Stimulated activated CD8-positive, alpha-beta memory T cell treated with anti-CD3 and anti-CD28 coated beads, Interleukin-4, amount 100 ng/mL, for 4 hours (primary cell): ENCODE data around the gene PCSK4.

Experiments used
- DNase-seq, 2 donors: peaks; one replicate each; pipeline ENCODE4 v3.0.0-alpha.2; 2020; ENCODE audit warnings: low read depth in 2 of 2, low spot score in 1 of 2

Gene PCSK4

DNA sequence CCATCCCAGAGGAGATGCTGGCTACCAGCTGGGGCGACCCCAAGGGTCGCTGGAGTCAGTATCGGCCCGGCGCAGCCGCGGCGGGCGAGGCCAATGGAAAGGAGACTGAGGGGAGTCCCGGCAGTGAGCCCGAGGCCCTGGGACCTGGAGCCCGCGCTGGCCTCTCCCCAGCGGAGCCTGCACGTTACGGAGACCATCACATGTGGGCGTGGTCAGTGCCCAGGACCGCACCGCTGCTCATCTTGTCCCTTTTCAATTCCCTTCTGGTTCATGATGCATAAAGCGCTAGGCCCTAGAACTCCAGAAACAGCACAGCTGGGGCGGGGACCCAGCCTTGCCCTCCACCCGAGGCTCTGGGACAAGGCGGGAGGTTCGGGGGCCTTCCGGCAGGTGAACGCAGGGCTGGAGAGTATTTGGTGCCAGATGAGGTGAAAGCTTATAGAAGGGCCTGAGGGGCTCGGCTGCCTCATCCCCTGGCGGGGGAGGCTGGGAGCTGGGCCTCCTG, 19.1 kb downstream of the PCSK4 start:
- DNase-seq: no peak

DNA sequence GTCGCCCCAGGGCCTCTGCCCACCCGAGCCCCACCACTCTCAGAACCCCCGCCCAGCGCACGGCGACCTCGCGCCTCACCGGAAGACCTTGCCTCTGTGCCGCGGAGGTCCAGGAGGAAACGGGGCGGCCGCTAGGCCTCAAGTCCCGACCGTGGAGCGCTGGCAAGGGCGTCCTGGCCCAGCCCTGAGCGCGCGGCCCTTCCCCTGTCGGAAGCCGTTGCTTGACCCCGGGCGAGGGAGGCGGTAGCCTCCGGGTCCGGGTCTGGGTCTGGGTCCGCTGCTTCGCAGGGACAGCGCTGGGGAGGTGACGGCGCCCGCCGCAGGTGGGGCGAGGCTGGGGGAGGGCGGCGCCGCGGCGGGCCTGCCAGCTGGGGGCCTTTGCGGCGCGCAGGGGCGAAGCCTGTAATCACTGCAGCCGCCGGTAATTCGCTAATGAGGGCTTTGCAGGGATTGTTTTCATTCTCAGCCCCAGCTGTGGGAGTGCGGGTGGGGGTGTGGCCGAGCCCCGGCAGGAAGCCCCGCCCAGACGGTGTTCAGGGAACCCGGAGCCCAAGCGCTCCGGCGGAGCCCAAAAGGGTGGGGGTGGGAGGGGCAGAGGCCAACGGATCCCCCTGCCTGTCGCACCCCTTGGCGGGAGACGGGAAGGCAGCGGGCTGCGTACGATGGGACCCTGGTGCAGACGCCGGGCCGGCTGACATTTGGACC, 19.7 kb downstream of the PCSK4 start:
- peak; percentile 49 to 51 for DNase-seq

DNA sequence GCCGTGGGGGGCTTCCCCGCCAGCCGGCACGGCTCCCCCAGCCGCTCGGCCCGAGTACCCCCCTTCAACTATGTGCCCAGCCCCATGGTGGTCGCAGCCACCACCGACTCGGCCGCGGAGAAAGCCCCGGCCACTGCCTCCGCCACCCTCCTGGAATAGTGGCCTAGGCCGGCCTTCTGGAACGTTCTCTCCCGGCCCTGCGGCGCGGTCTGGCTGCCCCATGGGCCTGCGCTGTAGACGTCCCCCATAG, 20.2 kb downstream of the PCSK4 start:
- DNase-seq: no peak

DNA sequence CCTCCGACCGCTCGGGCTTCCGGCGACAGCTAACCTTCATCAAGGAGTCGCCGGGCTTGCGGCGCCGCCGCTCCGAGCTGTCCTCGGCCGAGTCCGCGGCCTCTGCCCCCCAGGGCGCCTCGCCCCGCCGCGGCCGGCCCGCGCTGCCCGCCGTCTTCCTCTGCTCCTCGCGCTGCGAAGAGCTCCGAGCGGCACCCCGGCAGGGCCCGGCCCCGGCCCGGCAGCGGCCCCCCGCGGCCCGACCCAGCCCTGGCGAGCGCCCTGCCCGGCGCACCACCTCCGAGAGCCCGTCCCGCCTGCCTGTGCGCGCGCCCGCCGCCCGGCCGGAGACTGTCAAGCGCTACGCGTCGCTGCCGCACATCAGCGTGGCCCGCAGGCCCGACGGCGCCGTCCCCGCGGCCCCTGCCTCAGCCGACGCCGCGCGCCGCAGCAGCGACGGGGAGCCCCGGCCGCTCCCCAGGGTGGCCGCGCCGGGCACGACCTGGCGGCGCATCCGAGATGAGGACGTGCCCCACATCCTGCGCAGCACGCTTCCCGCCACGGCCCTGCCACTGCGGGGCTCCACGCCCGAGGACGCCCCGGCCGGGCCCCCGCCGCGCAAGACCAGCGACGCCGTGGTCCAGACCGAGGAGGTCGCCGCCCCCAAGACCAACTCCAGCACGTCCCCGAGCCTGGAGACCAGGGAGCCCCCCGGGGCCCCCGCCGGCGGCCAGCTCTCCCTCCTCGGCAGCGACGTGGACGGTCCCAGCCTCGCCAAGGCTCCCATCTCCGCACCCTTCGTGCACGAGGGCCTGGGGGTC, 20.7 kb downstream of the PCSK4 start:
- no peak for DNase-seq

DNA sequence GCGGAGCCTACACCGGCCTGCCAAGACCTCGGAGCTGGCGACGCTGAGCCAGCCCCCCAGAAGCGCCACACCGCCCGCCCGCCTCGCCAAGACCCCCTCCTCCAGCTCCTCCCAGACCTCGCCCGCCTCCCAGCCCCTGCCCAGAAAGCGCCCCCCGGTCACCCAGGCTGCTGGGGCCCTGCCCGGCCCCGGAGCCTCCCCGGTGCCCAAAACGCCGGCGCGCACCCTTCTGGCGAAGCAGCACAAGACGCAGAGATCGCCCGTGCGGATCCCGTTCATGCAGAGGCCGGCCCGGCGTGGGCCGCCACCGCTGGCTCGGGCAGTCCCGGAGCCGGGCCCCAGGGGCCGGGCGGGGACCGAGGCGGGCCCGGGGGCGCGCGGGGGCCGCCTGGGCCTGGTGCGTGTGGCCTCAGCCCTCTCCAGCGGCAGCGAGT, 21.3 kb downstream of the PCSK4 start:
- DNase-seq: no peak

DNA sequence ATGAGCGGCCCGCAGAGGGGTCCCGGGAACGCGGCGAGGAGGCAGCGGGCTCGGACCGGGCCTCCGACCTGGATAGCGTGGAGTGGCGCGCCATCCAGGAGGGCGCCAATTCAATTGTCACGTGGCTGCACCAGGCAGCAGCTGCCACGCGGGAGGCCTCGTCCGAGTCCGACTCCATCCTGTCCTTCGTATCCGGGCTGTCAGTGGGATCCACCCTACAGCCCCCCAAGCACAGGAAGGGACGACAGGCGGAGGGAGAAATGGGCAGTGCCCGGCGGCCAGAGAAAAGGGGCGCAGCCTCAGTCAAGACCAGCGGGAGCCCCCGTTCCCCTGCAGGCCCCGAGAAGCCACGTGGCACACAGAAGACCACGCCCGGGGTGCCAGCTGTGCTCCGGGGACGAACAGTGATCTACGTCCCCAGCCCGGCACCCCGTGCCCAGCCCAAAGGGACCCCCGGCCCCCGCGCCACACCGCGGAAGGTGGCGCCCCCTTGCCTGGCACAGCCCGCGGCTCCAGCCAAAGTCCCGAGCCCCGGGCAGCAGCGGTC, 21.8 kb downstream of the PCSK4 start:
- DNase-seq: no peak

DNA sequence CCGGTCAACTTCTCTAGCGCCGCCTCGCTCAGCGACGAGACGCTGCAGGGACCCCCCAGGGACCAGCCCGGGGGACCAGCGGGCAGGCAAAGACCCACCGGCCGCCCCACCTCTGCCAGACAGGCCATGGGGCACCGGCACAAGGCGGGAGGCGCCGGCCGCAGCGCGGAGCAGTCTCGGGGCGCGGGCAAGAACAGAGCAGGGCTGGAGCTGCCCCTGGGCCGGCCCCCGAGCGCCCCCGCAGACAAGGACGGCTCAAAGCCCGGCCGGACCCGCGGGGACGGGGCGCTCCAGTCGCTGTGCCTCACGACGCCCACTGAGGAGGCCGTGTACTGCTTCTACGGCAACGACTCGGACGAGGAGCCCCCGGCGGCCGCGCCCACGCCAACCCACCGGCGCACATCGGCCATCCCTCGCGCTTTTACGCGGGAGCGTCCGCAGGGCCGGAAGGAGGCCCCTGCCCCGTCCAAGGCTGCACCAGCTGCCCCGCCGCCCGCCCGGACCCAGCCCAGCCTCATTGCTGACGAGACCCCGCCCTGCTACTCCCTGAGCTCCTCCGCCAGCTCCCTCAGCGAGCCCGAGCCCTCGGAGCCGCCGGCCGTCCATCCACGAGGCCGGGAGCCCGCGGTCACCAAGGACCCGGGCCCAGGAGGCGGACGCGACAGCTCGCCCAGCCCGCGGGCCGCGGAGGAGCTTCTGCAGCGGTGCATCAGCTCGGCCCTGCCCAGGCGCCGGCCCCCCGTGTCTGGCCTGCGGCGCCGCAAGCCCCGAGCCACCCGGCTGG, 22.5 kb downstream of the PCSK4 start:
- no peak for DNase-seq

DNA sequence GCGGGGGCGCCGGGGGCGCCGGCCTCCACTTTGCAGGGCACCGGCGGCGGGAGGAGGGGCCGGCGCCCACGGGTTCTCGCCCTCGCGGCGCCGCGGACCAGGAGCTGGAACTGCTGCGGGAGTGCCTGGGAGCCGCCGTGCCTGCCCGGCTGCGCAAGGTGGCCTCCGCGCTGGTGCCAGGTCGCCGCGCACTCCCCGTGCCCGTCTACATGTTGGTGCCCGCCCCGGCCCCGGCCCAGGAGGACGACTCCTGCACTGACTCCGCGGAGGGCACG, 23.0 kb downstream of the PCSK4 start:
- no peak for DNase-seq

DNA sequence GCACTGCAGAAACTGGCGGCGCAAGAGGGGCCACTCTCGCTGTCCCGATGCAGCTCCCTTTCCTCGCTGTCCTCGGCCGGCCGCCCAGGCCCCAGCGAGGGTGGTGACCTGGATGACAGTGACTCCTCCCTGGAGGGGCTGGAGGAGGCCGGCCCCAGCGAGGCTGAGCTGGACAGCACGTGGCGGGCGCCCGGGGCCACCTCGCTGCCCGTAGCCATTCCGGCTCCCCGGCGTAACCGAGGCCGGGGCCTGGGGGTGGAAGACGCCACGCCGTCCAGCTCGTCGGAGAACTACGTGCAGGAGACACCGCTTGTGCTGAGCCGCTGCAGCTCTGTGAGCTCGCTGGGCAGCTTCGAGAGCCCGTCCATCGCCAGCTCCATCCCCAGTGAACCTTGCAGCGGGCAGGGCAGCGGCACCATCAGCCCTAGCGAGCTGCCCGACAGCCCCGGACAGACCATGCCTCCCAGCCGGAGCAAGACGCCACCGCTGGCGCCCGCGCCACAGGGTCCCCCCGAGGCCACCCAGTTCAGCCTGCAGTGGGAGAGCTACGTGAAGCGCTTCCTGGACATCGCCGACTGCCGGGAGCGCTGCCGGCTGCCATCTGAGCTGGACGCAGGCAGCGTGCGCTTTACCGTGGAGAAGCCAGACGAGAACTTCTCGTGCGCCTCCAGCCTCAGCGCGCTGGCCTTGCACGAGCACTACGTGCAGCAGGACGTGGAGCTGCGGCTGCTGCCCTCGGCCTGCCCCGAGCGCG, 23.5 kb downstream of the PCSK4 start:
- no peak for DNase-seq

DNA sequence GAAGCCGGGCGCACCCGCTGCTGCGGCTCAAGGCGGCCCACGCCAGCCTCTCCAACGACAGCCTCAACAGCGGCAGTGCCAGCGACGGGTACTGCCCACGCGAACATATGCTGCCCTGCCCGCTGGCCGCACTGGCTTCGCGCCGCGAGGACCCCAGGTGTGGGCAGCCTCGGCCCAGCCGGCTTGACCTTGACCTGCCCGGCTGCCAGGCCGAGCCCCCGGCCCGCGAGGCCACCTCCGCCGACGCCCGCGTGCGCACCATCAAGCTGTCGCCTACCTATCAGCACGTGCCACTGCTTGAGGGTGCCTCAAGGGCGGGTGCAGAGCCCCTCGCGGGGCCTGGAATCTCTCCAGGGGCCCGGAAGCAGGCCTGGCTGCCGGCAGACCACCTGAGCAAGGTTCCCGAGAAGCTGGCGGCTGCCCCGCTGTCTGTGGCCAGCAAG, 24.1 kb downstream of the PCSK4 start:
- DNase-seq: no peak

DNA sequence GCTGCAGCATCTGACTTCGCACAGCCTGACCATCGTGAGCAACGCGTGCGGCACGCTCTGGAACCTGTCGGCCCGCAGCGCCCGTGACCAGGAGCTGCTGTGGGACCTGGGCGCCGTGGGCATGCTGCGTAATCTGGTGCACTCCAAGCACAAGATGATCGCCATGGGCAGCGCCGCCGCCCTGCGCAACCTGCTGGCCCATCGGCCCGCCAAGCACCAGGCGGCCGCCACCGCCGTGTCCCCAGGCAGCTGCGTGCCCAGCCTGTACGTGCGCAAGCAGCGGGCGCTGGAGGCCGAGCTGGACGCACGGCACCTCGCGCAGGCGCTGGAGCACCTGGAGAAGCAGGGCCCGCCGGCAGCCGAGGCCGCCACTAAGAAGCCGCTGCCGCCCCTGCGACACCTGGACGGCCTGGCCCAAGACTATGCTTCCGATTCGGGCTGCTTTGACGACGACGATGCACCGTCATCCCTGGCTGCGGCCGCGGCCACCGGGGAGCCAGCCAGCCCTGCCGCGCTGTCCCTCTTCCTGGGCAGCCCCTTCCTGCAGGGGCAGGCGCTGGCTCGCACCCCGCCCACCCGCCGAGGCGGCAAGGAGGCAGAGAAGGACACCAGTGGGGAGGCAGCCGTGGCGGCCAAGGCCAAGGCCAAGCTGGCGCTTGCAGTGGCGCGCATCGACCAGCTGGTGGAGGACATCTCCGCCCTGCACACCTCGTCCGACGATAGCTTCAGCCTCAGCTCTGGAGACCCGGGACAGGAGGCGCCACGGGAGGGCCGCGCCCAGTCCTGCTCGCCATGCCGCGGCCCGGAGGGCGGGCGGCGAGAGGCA, 24.7 kb downstream of the PCSK4 start:
- no peak for DNase-seq

DNA sequence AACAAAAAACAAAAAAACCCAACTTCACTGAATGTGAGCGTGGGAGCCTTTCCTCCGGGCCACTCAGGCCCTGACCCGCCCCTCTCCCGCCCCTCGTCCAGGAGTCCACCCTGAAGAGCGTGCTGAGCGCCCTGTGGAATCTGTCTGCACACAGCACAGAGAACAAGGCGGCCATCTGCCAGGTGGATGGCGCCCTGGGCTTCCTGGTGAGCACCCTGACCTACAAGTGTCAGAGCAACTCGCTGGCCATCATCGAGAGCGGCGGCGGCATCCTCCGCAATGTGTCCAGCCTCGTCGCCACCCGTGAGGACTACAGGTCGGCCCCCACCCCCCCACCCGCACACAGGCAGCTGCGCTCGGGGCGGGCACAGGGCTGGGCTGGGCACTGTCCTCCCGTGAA, 28.3 kb downstream of the PCSK4 start:
- no peak for DNase-seq

DNA sequence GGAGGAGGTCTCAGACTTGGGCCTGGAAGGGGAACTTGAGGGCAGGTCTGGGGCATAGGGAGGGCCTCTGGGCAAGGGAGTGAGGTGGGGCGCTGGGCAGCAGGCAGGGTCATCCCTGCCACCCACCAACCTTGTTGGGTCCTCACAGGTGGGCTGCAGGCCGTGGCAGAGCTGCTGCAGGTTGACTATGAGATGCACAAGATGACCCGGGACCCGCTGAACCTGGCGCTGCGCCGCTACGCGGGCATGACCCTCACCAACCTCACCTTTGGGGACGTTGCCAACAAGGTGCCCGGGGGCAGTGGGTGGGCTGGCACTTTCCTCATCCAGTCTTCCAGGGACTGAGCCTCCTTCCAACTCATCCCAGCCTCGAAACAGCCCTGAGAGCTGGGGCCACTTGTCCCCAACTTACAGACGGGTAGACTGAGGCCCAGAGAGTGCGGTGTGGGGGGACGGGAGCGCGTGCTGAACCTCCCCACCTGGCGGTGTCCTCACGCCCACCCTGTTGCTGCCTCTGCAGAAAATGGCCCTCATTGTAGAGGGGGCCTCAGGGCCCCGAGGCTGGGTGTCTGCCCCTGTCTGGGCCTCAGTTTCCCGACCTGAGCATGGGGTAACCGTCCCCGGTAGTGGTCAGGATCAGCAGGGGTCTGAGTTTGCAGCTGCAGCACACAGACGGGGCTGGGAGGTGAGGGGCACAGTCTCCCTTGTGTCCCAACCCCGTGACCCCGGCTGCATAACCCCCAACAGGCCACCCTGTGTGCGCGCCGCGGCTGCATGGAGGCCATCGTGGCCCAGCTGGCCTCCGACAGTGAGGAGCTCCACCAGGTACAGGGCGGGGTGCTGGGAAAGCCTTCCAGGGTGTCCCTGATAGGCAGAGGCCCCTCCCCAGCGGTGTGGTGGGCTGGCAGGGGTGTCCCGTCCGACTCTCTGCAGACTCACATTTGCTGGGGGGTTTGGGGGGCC, 29.8 kb downstream of the PCSK4 start:
- DNase-seq: no peak

DNA sequence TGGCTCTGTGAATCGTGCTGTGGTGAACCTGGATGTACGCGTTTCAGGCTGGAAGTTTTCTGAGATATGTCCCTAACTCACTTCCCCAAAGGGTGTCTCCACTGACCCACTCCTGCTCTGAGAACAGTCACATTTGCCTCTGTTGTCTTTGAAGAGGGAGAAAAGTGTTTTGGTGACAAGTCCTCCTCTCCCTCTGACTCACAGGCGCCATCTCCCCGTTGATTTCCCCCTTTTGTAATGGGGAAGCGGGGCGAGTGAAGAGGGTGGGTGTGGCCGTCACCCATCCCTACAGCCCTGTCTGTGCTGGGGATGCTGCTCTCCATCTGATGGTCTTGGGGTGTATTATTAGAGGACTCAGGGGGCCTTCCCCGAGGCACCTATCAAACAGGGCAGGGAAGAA, 30.7 kb downstream of the PCSK4 start:
- no peak for DNase-seq

DNA sequence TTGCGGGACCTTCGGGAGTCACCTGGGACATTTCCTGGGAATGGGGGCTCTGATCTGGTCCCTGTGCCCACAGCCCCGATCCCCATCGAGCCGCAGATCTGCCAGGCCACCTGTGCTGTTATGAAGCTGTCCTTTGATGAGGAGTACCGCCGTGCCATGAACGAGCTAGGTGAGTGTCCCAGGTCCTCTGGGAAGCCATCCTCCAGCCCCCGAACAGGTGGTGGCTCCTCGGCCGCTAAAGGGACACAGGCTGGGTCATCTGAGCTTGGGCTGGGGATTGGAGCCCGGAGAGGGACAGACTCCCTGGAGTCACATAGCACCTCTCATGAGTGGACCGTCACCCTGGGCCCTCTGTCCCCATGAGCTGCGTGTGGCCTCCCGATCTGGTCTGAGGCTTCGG, 32.3 kb downstream of the PCSK4 start:
- no peak for DNase-seq

DNA sequence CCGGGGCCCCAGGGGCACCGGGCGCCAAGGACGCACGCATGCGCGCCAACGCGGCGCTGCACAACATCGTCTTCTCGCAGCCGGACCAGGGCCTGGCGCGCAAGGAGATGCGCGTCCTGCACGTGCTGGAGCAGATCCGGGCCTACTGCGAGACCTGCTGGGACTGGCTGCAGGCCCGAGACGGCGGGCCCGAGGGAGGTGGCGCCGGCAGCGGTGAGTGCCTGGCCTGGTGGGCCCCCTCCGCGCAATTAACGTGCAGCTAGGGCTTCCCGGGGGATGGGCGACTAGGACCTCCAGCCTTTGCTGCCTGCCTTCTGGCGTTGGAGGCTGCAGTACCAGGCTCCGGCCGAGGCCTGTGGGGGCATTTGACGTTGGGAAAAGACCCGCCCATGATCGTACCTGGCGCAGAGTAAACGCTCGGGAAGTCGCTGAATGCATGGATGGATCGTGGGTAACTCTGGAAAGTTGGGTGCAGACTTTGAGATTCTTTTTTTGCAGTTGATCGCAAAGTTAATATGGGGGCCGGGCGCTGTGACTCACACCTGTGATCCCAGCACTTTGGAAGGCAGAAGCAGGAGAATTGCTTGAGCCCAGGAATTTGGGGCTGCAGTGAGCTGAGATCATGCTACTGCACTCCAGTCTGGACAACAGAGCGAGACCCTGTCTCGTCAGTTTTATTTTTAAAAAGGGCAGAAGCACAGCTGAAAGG, 33.0 kb downstream of the PCSK4 start:
- DNase-seq: no peak

DNA sequence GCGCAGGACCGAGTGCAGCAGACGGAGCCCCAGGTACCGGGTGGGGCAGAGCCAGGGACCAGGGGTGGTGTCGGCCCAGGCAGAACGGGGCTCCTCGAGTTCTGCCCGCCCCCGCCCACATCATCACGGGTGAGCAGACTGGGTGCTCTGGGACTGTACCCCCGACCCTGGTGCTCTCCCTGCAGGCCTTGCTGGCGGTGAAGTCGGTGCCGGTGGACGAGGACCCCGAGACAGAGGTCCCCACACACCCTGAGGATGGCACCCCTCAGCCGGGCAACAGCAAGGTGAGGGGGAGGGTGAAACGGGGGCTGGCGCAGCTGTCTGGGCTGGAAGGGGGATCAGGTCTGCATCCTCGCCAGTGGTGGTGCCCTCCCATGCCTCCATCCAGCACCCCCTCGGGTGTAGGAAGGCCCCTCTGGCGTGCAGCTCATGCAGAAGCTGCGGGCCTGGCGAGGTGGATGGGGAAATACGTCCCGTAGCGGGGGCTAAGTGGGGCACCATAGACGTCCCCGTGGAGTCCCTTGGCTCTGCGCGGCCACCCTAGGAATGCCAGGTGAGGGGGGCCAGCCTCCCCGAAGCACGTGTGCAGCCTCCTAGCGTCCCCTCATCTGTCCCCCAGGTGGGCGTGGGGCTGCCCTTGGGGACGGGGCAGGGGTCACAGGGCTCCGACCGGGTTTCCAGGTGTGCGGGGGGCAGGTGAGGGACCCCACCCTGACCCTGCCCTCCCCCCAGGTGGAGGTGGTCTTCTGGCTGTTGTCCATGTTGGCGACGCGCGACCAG, 33.8 kb downstream of the PCSK4 start:
- no peak for DNase-seq
